ENCODE data around the gene XPO4. TPM values are rescaled to one million over a fixed set of nuclear protein-coding genes. Genes with fewer than 3 reads are reported as not detected.

The XPO4 gene
- total RNA-seq, 4 donors from 2014 or later = 11.7 to 25.2 (median 13.3) TPM

DNA sequence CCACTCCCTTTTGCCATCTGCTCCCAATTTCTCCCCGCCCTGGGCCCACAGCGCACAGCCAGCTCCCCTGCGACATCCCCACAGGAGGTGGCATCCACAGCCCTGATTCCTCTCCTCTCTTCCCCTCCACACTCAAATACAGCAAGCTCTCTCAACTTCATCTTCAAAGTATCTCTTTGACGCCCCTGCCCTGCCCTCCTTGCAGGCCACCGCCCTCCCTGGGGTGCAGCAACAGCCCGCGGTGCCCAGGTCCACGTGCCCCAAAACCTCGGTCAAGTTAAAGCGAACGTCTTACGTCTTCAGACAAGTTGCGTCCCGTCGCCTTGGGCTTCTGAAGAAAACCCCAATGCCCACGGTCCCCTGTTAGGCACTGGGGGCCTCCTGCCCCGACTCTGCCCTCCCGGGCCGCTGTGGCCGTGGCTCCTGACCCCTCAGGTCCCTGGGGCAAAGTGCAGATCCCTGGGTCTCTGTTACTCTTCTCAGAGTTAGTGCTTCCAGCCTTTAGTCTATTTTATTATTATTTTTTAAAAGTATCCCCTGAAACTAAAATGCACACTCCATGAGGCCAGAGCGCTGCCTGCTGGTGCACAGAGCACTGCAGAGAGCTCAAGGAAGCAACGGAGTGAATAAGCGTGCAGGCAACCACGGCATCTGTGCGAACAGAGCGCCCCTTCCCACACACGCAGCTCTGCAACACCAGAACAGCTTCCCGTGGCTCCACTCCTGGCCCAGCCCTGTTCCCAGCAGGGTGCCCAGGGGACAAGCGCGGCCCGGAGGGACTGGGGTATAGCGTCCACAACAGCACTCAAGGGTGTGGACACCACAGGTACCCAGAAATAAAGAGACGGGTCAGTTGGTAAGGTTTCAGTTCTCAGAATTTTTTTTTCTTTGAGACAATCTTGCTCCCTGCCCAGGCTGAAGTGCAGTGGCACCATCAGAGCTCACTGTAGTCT lies 172.6 kb downstream of the XPO4 start:
- in situ Hi-C loops (cut with MboI; ENCODE audit: low pct_ligation_motif_present in 1 of 4, low pct_unique_long_range_greater_than_20kb in 1 of 4, low sequenced_read_pairs in 3 of 4) = loop anchor here in 1 of 4 donors (10.0 kb wide), 1 partner anchor 65 kb away; no protein-coding TSS in a partner anchor
- Histone ChIP-seq H3K4me3 (no peak overlapping the region), H3K9me3 (no peaks in the 10 kb centered on the region), H3K27ac (no peak overlapping the region), H3K36me3 (no peaks in the 10 kb centered on the region), H3K27me3 (no peaks in the 10 kb centered on the region), H3K4me1 (no peaks in the 10 kb centered on the region)
- intact Hi-C loops (cut with DNase I; ENCODE audit: low total_unique reads) = no loop called here
- TF ChIP-seq POLR2AphosphoS5 (IDR thresholded peaks at IDR 0.05) = no peak
- TF ChIP-seq EP300 (IDR thresholded peaks at IDR 0.05; ENCODE audit: low read depth) = no peak
- TF ChIP-seq POLR2A (IDR thresholded peaks at IDR 0.05) = no peak
- TF ChIP-seq, protein P1, sequence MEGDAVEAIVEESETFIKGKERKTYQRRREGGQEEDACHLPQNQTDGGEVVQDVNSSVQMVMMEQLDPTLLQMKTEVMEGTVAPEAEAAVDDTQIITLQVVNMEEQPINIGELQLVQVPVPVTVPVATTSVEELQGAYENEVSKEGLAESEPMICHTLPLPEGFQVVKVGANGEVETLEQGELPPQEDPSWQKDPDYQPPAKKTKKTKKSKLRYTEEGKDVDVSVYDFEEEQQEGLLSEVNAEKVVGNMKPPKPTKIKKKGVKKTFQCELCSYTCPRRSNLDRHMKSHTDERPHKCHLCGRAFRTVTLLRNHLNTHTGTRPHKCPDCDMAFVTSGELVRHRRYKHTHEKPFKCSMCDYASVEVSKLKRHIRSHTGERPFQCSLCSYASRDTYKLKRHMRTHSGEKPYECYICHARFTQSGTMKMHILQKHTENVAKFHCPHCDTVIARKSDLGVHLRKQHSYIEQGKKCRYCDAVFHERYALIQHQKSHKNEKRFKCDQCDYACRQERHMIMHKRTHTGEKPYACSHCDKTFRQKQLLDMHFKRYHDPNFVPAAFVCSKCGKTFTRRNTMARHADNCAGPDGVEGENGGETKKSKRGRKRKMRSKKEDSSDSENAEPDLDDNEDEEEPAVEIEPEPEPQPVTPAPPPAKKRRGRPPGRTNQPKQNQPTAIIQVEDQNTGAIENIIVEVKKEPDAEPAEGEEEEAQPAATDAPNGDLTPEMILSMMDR (IDR thresholded peaks at IDR 0.05) = no peak
- no peak for DNase-seq
- WGBS, 2 donors (ENCODE audit: low coverage in 1 of 2) = 96 to 100% methylated on average over 3 to 33 of the region's 33 CpGs

DNA sequence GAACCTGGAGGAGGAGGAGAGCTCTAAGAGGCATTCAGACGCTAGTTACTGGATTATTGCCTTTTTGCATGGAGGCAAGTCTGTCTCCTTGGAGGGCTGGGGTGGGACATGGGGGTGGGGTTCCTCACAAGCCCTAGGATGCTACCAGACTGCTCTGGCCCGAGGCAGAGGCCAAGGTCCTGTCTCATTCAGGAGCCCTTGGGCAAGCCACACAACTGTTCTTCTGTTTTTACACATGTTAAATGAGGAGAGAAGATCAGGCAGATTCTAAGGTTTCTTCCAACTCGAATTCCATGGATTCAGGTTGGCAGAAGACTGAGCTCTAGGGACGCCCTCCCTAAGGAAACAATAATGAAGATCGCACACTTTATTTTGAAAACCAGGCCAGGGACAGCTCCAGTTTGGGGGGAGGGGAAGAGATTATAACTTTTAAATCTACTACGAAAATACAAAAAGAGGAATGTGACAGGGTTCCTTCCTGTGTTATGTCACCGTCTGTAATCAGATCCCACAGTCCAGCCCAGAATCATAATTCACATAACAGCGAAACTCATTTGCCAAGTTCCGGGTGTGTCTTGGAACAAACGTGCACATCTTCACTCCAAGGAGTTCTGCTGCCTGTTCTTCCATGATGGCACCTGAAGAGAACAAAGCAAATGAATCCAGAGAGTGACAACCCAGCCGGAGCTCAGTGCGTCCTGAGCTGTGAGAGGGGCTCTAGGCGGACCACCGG lies 173.8 kb downstream of the XPO4 start:
- intact Hi-C loops (cut with DNase I; ENCODE audit: low total_unique reads) = no loop called here
- Histone ChIP-seq H3K36me3 (no peaks in the 10 kb centered on the region), H3K9me3 (no peaks in the 10 kb centered on the region), H3K4me1 (no peaks in the 10 kb centered on the region), H3K4me3 (no peak overlapping the region), H3K27ac (no peak overlapping the region), H3K27me3 (no peaks in the 10 kb centered on the region)
- in situ Hi-C loops (cut with MboI; ENCODE audit: low pct_ligation_motif_present in 1 of 4, low pct_unique_long_range_greater_than_20kb in 1 of 4, low sequenced_read_pairs in 3 of 4) = no loop called here
- DNase-seq = no peak
- WGBS, 2 donors (ENCODE audit: low coverage in 1 of 2) = 67 to 81% methylated on average over 9 to 14 of the region's 14 CpGs
- TF ChIP-seq, protein P1 (IDR thresholded peaks at IDR 0.05) = no peak
- no peak for TF ChIP-seq EP300 (IDR thresholded peaks at IDR 0.05; ENCODE audit: low read depth)
- TF ChIP-seq POLR2AphosphoS5 (IDR thresholded peaks at IDR 0.05) = peak in 1 of 3 donors; percentile 17
- TF ChIP-seq POLR2A (IDR thresholded peaks at IDR 0.05) = no peak

DNA sequence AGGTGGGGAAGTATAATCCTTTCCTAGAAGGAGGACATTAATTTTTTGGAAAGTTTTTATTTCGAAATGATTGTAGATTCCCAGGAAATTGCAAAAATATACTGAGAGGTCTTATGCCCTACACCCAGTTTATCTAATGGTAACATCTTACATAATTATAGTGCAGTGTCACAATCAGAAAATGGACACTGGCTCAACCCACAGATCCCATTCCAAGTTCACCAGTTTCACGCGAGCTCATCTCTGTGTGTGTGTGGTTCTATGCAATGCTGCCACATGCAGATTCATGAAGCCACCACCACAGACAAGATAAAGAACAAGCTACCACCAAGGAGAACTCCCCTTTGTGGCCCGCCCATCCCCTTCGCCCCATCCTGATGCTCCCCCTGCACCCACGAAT lies 174.7 kb downstream of the XPO4 start:
- intact Hi-C loops (cut with DNase I; ENCODE audit: low total_unique reads) = no loop called here
- no peak overlapping the region for H3K4me3 ChIP-seq
- no peak overlapping the region for H3K27ac ChIP-seq
- TF ChIP-seq, protein P1 (IDR thresholded peaks at IDR 0.05) = no peak
- TF ChIP-seq POLR2A (IDR thresholded peaks at IDR 0.05) (no peak), EP300 (IDR thresholded peaks at IDR 0.05; ENCODE audit: low read depth) (no peak), POLR2AphosphoS5 (IDR thresholded peaks at IDR 0.05) (no peak)
- H3K4me1 ChIP-seq = no peaks in the 10 kb centered on the region
- H3K9me3 ChIP-seq = no peaks in the 10 kb centered on the region
- H3K27me3 ChIP-seq = no peaks in the 10 kb centered on the region
- no peaks in the 10 kb centered on the region for H3K36me3 ChIP-seq
- no peak for DNase-seq
- WGBS, 2 donors (ENCODE audit: low coverage in 1 of 2) = 79 to 80% methylated on average over 2 to 6 of the region's 6 CpGs
- in situ Hi-C loops (cut with MboI; ENCODE audit: low pct_ligation_motif_present in 1 of 4, low pct_unique_long_range_greater_than_20kb in 1 of 4, low sequenced_read_pairs in 3 of 4) = no loop called here

Other genes starting within 250 kb of the XPO4 start
- 1 to 10 TPM in 2 of 4 donors, not detected in 2; 1.1 to 1.4 TPM for gene IL17D, start 199.0 kb downstream of the XPO4 start, total RNA-seq
- 1 to 10 TPM in 2 of 4 donors, not detected in 2; 3.0 to 8.6 TPM for gene EEF1AKMT1, start 128.8 kb downstream of the XPO4 start, total RNA-seq
- gene LATS2, start 158.8 kb upstream of the XPO4 start, total RNA-seq = 10 to 100 TPM in 3 of 4 donors, 1 to 10 TPM in 1; 8.9 to 15.7 (median 12.5) TPM
- gene SAP18, start 237.4 kb upstream of the XPO4 start, total RNA-seq = 10 to 100 TPM; 24.1 to 53.5 (median 36.2) TPM